Trophoblast cell (in vitro differentiated cells and primary cell): ENCODE results near the gene SLC6A2.

Source experiments
- DNase-seq, 2 donors: peaks; one replicate each; pipeline ENCODE4 v3.0.0-alpha.2; 2016
- H2AFZ ChIP-seq: 2 replicates; pipeline ENCODE4 v1.6.1; 2013; ENCODE audit warnings: low read length, moderate library complexity, mild to moderate bottlenecking; ENCODE audit not compliant: insufficient read depth, poor library complexity
- H2AK5ac ChIP-seq: 2 replicates; pipeline ENCODE4 v1.6.1; 2013; ENCODE audit warnings: mild to moderate bottlenecking, low read length
- H2BK120ac ChIP-seq: 2 replicates; pipeline ENCODE4 v1.6.1; 2013; ENCODE audit warnings: low read length, mild to moderate bottlenecking, moderate library complexity; ENCODE audit not compliant: insufficient read depth, poor library complexity
- H2BK12ac ChIP-seq: 2 replicates; pipeline ENCODE4 v1.6.1; 2013; ENCODE audit warnings: mild to moderate bottlenecking, low read length, moderate library complexity
- H2BK5ac ChIP-seq: 2 replicates; pipeline ENCODE4 v1.6.1; 2013; ENCODE audit warnings: low read length, low read depth, moderate library complexity, mild to moderate bottlenecking; ENCODE audit not compliant: poor library complexity
- H3K14ac ChIP-seq: 2 replicates; pipeline ENCODE4 v1.6.1; 2013; ENCODE audit warnings: mild to moderate bottlenecking, low read length
- H3K18ac ChIP-seq: 2 replicates; pipeline ENCODE4 v1.6.1; 2013; ENCODE audit warnings: mild to moderate bottlenecking, low read length
- H3K23ac ChIP-seq: 2 replicates; pipeline ENCODE4 v1.6.1; 2013; ENCODE audit warnings: low read length
- H3K27ac ChIP-seq: 2 replicates; pipeline ENCODE4 v1.5.1; 2013; ENCODE audit warnings: low read depth, mild to moderate bottlenecking, inconsistent platforms, low read length, moderate library complexity
- H3K27me3 ChIP-seq: 2 replicates; pipeline ENCODE4 v1.6.1; 2013; ENCODE audit warnings: inconsistent platforms, mild to moderate bottlenecking, low read length, moderate library complexity; ENCODE audit not compliant: insufficient read depth
- H3K36me3 ChIP-seq, 2 experiments: 1 replicate in 1 of 2; 2 replicates in 1 of 2; pipeline ENCODE4 v1.6.1; 2013; ENCODE audit warnings: low read length in 2 of 2, mild to moderate bottlenecking in 2 of 2, moderate library complexity in 1 of 2; ENCODE audit not compliant: insufficient read depth in 2 of 2, control insufficient read depth in 1 of 2
- H3K4ac ChIP-seq: 2 replicates; pipeline ENCODE4 v1.6.1; 2013; ENCODE audit warnings: low read depth, mild to moderate bottlenecking, low read length, moderate library complexity
- H3K4me1 ChIP-seq, 2 experiments: 1 replicate in 1 of 2; 2 replicates in 1 of 2; pipeline ENCODE4 v1.6.1; 2013; ENCODE audit warnings: low read length in 2 of 2, mild to moderate bottlenecking in 2 of 2, moderate library complexity in 1 of 2; ENCODE audit not compliant: insufficient read depth in 2 of 2, control insufficient read depth in 1 of 2
- H3K4me2 ChIP-seq: 2 replicates; pipeline ENCODE4 v1.6.1; 2013; ENCODE audit warnings: inconsistent platforms, mild to moderate bottlenecking, low read length, moderate library complexity
- H3K4me3 ChIP-seq: 2 replicates; pipeline ENCODE4 v1.5.1; 2013; ENCODE audit warnings: mild to moderate bottlenecking, low read depth, low read length, inconsistent platforms
- H3K79me1 ChIP-seq: one replicate; pipeline ENCODE4 v1.6.1; 2013; ENCODE audit warnings: low read length
- H3K79me2 ChIP-seq: 2 replicates; pipeline ENCODE4 v1.6.1; 2013; ENCODE audit warnings: low read length, mild to moderate bottlenecking; ENCODE audit not compliant: control insufficient read depth, insufficient read depth, poor library complexity
- H3K9ac ChIP-seq: 2 replicates; pipeline ENCODE4 v1.6.1; 2013; ENCODE audit warnings: mild to moderate bottlenecking, low read length
- H3K9me3 ChIP-seq: 2 replicates; pipeline ENCODE4 v1.6.1; 2013; ENCODE audit warnings: low read depth, mild to moderate bottlenecking, control low read depth, inconsistent platforms, low read length; ENCODE audit not compliant: insufficient read depth
- H4K12ac ChIP-seq: 2 replicates; pipeline ENCODE4 v1.6.1; 2013; ENCODE audit warnings: low read depth, mild to moderate bottlenecking, low read length, moderate library complexity
- H4K8ac ChIP-seq: 2 replicates; pipeline ENCODE4 v1.6.1; 2013; ENCODE audit warnings: low read depth, mild to moderate bottlenecking, low read length, moderate library complexity
- H4K91ac ChIP-seq: one replicate; pipeline ENCODE4 v1.6.1; 2013; ENCODE audit warnings: low read depth, mild to moderate bottlenecking, low read length, moderate library complexity
- WGBS: extraction: QIAGEN DNeasy Blood & Tissue Kit; methylation state at CpG from one replicate; pipeline ENCODE4 v1.1.7; 2013; ENCODE audit warnings: missing lambda C conversion rate; ENCODE audit not compliant: insufficient read length, insufficient coverage; ENCODE audit errors: extremely low coverage; 5-methylcytosine and 5-hydroxymethylcytosine counted together

The SLC6A2 gene

GRCh38 chr16:55624696-55625095 lies 31.1 kb upstream of the SLC6A2 start:
- DNase-seq, result peak; percentile 94
- H3K18ac ChIP-seq, result no peak overlapping the region
- H3K36me3 ChIP-seq, result no peaks in the 10 kb centered on the region
- no peak overlapping the region for H2AK5ac ChIP-seq
- H3K27me3 ChIP-seq, result no peaks in the 10 kb centered on the region
- no peak overlapping the region for H3K9ac ChIP-seq
- no peak overlapping the region for H2BK120ac ChIP-seq
- H4K8ac ChIP-seq, result no peak overlapping the region
- H3K9me3 ChIP-seq, result no peaks in the 10 kb centered on the region
- H4K12ac ChIP-seq, result no peak overlapping the region
- H3K4me2 ChIP-seq, result no peak overlapping the region
- no peak overlapping the region for H3K14ac ChIP-seq
- H2AFZ ChIP-seq, result no peak overlapping the region
- H4K91ac ChIP-seq, result no peak overlapping the region
- H3K79me1 ChIP-seq, result no peaks in the 10 kb centered on the region
- no peak overlapping the region for H3K4ac ChIP-seq
- no peaks in the 10 kb centered on the region for H3K4me1 ChIP-seq
- no peak overlapping the region for H3K27ac ChIP-seq
- no CpG with 5 or more reads among the region's 5 CpGs for WGBS
- H3K23ac ChIP-seq, result no peak overlapping the region
- no peak overlapping the region for H3K4me3 ChIP-seq
- no peak overlapping the region for H2BK5ac ChIP-seq
- no peak overlapping the region for H2BK12ac ChIP-seq
- H3K79me2 ChIP-seq, result no peaks in the 10 kb centered on the region

- Histone ChIP-seq H3K27me3 (no peaks in the 10 kb centered on the region), H2BK120ac (no peak overlapping the region), H2AFZ (no peak overlapping the region), H3K4me2 (no peak overlapping the region), H3K27ac (no peak overlapping the region), H3K9ac (no peak overlapping the region), H4K91ac (no peak overlapping the region), H3K4ac (no peak overlapping the region), H3K9me3 (no peaks in the 10 kb centered on the region), H3K23ac (no peak overlapping the region), H2BK5ac (no peak overlapping the region), H3K4me3 (no peak overlapping the region), H3K18ac (no peak overlapping the region), H3K14ac (no peak overlapping the region), H3K79me1 (no peaks in the 10 kb centered on the region), H4K8ac (no peak overlapping the region), H2BK12ac (no peak overlapping the region), H3K79me2 (no peaks in the 10 kb centered on the region), H3K4me1 (no peaks in the 10 kb centered on the region), H3K36me3 (no peaks in the 10 kb centered on the region), H4K12ac (no peak overlapping the region), H2AK5ac (no peak overlapping the region)
- no peak for DNase-seq
- no CpG with 5 or more reads among the region's 3 CpGs for WGBS
Measured at GRCh38 chr16:55625843-55626242, 29.9 kb upstream of the SLC6A2 start.

- H3K4me2 ChIP-seq, result no peak overlapping the region
- no peak overlapping the region for H3K27ac ChIP-seq
- no peaks in the 10 kb centered on the region for H3K79me2 ChIP-seq
- DNase-seq, result peak; percentile 62 to 78
- H2BK5ac ChIP-seq, result no peak overlapping the region
- no peak overlapping the region for H4K91ac ChIP-seq
- H2AFZ ChIP-seq, result no peak overlapping the region
- H3K23ac ChIP-seq, result no peak overlapping the region
- H3K14ac ChIP-seq, result no peak overlapping the region
- H3K4ac ChIP-seq, result no peak overlapping the region
- H2BK120ac ChIP-seq, result no peak overlapping the region
- no peak overlapping the region for H2BK12ac ChIP-seq
- H3K4me1 ChIP-seq, result no peaks in the 10 kb centered on the region
- no peaks in the 10 kb centered on the region for H3K79me1 ChIP-seq
- no peak overlapping the region for H3K18ac ChIP-seq
- no peaks in the 10 kb centered on the region for H3K9me3 ChIP-seq
- WGBS, result no CpG with 5 or more reads among the region's 6 CpGs
- H4K12ac ChIP-seq, result no peak overlapping the region
- H3K4me3 ChIP-seq, result no peak overlapping the region
- H3K27me3 ChIP-seq, result no peaks in the 10 kb centered on the region
- H3K36me3 ChIP-seq, result no peaks in the 10 kb centered on the region
- no peak overlapping the region for H2AK5ac ChIP-seq
- no peak overlapping the region for H3K9ac ChIP-seq
- no peak overlapping the region for H4K8ac ChIP-seq
Measured at GRCh38 chr16:55628306-55628968, 27.4 kb upstream of the SLC6A2 start.

GRCh38 chr16:55630774-55631173 lies 25.0 kb upstream of the SLC6A2 start:
- no peak overlapping the region for H2BK12ac ChIP-seq
- no peak overlapping the region for H3K27ac ChIP-seq
- no peak overlapping the region for H3K9ac ChIP-seq
- H3K9me3 ChIP-seq, result no peaks in the 10 kb centered on the region
- H3K36me3 ChIP-seq, result no peaks in the 10 kb centered on the region
- no peak overlapping the region for H2BK120ac ChIP-seq
- H3K27me3 ChIP-seq, result no peaks in the 10 kb centered on the region
- H4K12ac ChIP-seq, result no peak overlapping the region
- H4K91ac ChIP-seq, result no peak overlapping the region
- no peak overlapping the region for H3K23ac ChIP-seq
- H3K4ac ChIP-seq, result no peak overlapping the region
- H2AK5ac ChIP-seq, result no peak overlapping the region
- no peak overlapping the region for H3K14ac ChIP-seq
- H4K8ac ChIP-seq, result no peak overlapping the region
- no peak overlapping the region for H3K4me2 ChIP-seq
- H2BK5ac ChIP-seq, result no peak overlapping the region
- no peak overlapping the region for H3K18ac ChIP-seq
- H3K4me1 ChIP-seq, result no peaks in the 10 kb centered on the region
- H2AFZ ChIP-seq, result no peak overlapping the region
- DNase-seq, result no peak
- no peak overlapping the region for H3K4me3 ChIP-seq
- H3K79me1 ChIP-seq, result no peaks in the 10 kb centered on the region
- no peaks in the 10 kb centered on the region for H3K79me2 ChIP-seq
